IMR-90 (cell line): Measurements from ENCODE around the gene POLR1H. TPM values are rescaled to one million over a fixed set of nuclear protein-coding genes. Genes with fewer than 3 reads are reported as not detected.
A peak's percentile ranks its signal among the peaks of the same experiment; 100 is the strongest.

ENCODE experiments used
- ATAC-seq: fragments of 200-7000 bp; cut with Tn5 transposase; 2 replicates; pipeline ENCODE4 v1.9.1; 2020; ENCODE audit warnings: low read depth, mild to moderate bottlenecking, moderate library complexity
- BruUV-seq: library from RNA; stranded (reverse); fragments of 400-500 nt; replicated peaks from 2 replicates; lab custom pipeline; 2021; lab: Mats Ljungman, UMichigan
- CTCF ChIA-PET: fragments of 300-600 bp; formaldehyde crosslinking; extraction: SDS; loops from one replicate; lab custom pipeline; 2021; ENCODE audit warnings: antibody characterized with exemption; lab: Yijun Ruan, JAX
- POLR2A ChIA-PET: fragments of 300-600 bp; sonication (Branson Sonifier 250); formaldehyde crosslinking; loops from one replicate; lab custom pipeline; 2022; ENCODE audit warnings: antibody characterized with exemption; ENCODE audit not compliant: unreplicated experiment; lab: Charles Lee
- DNase-seq: peaks from one replicate; pipeline ENCODE4 v3.0.0; 2013
- H2AFZ ChIP-seq: replicated peaks from 2 replicates; pipeline ENCODE3; 2013; ENCODE audit warnings: low read length, mild to moderate bottlenecking; ENCODE audit not compliant: poor library complexity
- H2AK5ac ChIP-seq: 2 replicates; pipeline ENCODE4 v1.6.1; 2013; ENCODE audit warnings: low read depth, low read length, inconsistent platforms
- H2AK9ac ChIP-seq: replicated peaks from 2 replicates; pipeline ENCODE3; 2013; ENCODE audit warnings: mild to moderate bottlenecking, low read depth, low read length, moderate library complexity; ENCODE audit not compliant: poor library complexity
- H2BK120ac ChIP-seq: 2 replicates; pipeline ENCODE4 v1.6.1; 2013; ENCODE audit warnings: low read depth, low read length, inconsistent platforms
- H2BK15ac ChIP-seq: 3 replicates; pipeline ENCODE4 v1.6.1; 2013; ENCODE audit warnings: low read depth, low read length, inconsistent platforms
- H2BK20ac ChIP-seq: 2 replicates; pipeline ENCODE4 v1.6.1; 2013; ENCODE audit warnings: low read depth, mild to moderate bottlenecking, inconsistent platforms, low read length, moderate library complexity
- H2BK5ac ChIP-seq: 2 replicates; pipeline ENCODE4 v1.6.1; 2013; ENCODE audit warnings: mild to moderate bottlenecking, low read depth, low read length, inconsistent platforms; ENCODE audit not compliant: poor library complexity, severe bottlenecking
- H3K14ac ChIP-seq: replicated peaks from 2 replicates; pipeline ENCODE4 v1.6.1; 2013; ENCODE audit warnings: low read depth, low read length, inconsistent platforms
- H3K18ac ChIP-seq: 2 replicates; pipeline ENCODE4 v1.6.1; 2013; ENCODE audit warnings: low read depth, low read length, control low read depth
- H3K23ac ChIP-seq: 2 replicates; pipeline ENCODE4 v1.6.1; 2013; ENCODE audit warnings: low read depth, low read length, inconsistent platforms
- H3K27ac ChIP-seq: 2 replicates; pipeline ENCODE4 v1.5.1; 2013; ENCODE audit warnings: mild to moderate bottlenecking, control low read depth, low read length; ENCODE audit not compliant: insufficient read depth
- H3K27me3 ChIP-seq: 2 replicates; pipeline ENCODE4 v1.6.1; 2013; ENCODE audit warnings: low read length; ENCODE audit not compliant: control insufficient read depth, insufficient read depth
- H3K36me3 ChIP-seq: 2 replicates; pipeline ENCODE4 v1.6.1; 2013; ENCODE audit warnings: low read length, mixed read lengths; ENCODE audit not compliant: control insufficient read depth, insufficient read depth
- H3K4ac ChIP-seq: 2 replicates; pipeline ENCODE4 v1.6.1; 2013; ENCODE audit warnings: low read depth, low read length, inconsistent platforms
- H3K4me1 ChIP-seq: 2 replicates; pipeline ENCODE4 v1.6.1; 2013; ENCODE audit warnings: low read length, mixed read lengths; ENCODE audit not compliant: control insufficient read depth, insufficient read depth
- H3K4me2 ChIP-seq: 2 replicates; pipeline ENCODE4 v1.6.1; 2013; ENCODE audit warnings: low read depth, mild to moderate bottlenecking, control low read depth, low read length, moderate library complexity
- H3K4me3 ChIP-seq: 2 replicates; pipeline ENCODE4 v1.5.1; 2013; ENCODE audit warnings: low read depth, mild to moderate bottlenecking, control low read depth, low read length, moderate library complexity; ENCODE audit not compliant: insufficient read depth
- H3K56ac ChIP-seq: 2 replicates; pipeline ENCODE4 v1.6.1; 2013; ENCODE audit warnings: low read length, inconsistent platforms; ENCODE audit not compliant: insufficient read depth; ENCODE audit errors: extremely low read depth
- H3K79me1 ChIP-seq, 2 experiments: 2 replicates each; pipeline ENCODE4 v1.6.1; 2013; ENCODE audit warnings: low read length in 2 of 2, inconsistent platforms in 1 of 2, low read depth in 1 of 2
- H3K9ac ChIP-seq: 2 replicates; pipeline ENCODE4 v1.6.1; 2013; ENCODE audit warnings: low read depth, low read length, control low read depth
- H3K9me1 ChIP-seq: 2 replicates; pipeline ENCODE4 v1.6.1; 2013; ENCODE audit warnings: low read length, inconsistent platforms; ENCODE audit not compliant: insufficient read depth
- H3K9me3 ChIP-seq: 2 replicates; pipeline ENCODE4 v1.6.1; 2013; ENCODE audit warnings: low read length; ENCODE audit not compliant: control insufficient read depth, insufficient read depth
- H4K20me1 ChIP-seq: 2 replicates; pipeline ENCODE4 v1.6.1; 2013; ENCODE audit warnings: low read length, inconsistent platforms; ENCODE audit not compliant: insufficient read depth
- H4K5ac ChIP-seq: 2 replicates; pipeline ENCODE4 v1.6.1; 2013; ENCODE audit warnings: mild to moderate bottlenecking, low read depth, low read length, control low read depth
- H4K8ac ChIP-seq, 2 experiments: 2 replicates each; pipeline ENCODE4 v1.6.1; 2013; ENCODE audit warnings: low read depth in 2 of 2, low read length in 2 of 2, control low read depth in 1 of 2, inconsistent platforms in 1 of 2
- H4K91ac ChIP-seq: 2 replicates; pipeline ENCODE4 v1.6.1; 2013; ENCODE audit warnings: low read depth, low read length, inconsistent platforms; ENCODE audit not compliant: insufficient read depth
- BHLHE40 ChIP-seq: fragments of 150-350 bp; IDR thresholded peaks from 2 replicates; pipeline ENCODE4 v1.6.1; 2016; ENCODE audit warnings: mild to moderate bottlenecking, low read depth, low read length
- CEBPB ChIP-seq: IDR thresholded peaks from 2 replicates; pipeline ENCODE4 v1.6.1; 2012; ENCODE audit warnings: low read depth, low read length, improper control_type of control experiment
- CHD1 ChIP-seq: IDR thresholded peaks from 2 replicates; pipeline ENCODE4 v1.6.1; 2012; ENCODE audit warnings: low read depth, low read length, improper control_type of control experiment
- CTCF ChIP-seq: conservative IDR thresholded peaks from 2 replicates; pipeline ENCODE4 v1.5.1; 2012; ENCODE audit warnings: mild to moderate bottlenecking, low read depth, low read length, improper control_type of control experiment
- ELK1 ChIP-seq: fragments of 150-350 bp; IDR thresholded peaks from 2 replicates; pipeline ENCODE4 v1.6.1; 2016; ENCODE audit warnings: low read depth, mild to moderate bottlenecking, low read length, moderate library complexity, borderline replicate concordance
- FOS ChIP-seq: fragments of 150-350 bp; IDR thresholded peaks from 2 replicates; pipeline ENCODE4 v1.6.1; 2016; ENCODE audit warnings: low read depth, low read length
- MAFK ChIP-seq: IDR thresholded peaks from 2 replicates; pipeline ENCODE4 v1.6.1; 2012; ENCODE audit warnings: low read depth, low read length, improper control_type of control experiment
- MAZ ChIP-seq: IDR thresholded peaks from 2 replicates; pipeline ENCODE4 v1.6.1; 2012; ENCODE audit warnings: low read depth, mild to moderate bottlenecking, low read length, improper control_type of control experiment, moderate library complexity, borderline replicate concordance
- MXI1 ChIP-seq: IDR thresholded peaks from 2 replicates; pipeline ENCODE4 v1.6.1; 2012; ENCODE audit warnings: low read depth, mild to moderate bottlenecking, low read length, moderate library complexity, borderline replicate concordance
- NFE2L2 ChIP-seq: fragments of 150-350 bp; IDR thresholded peaks from 2 replicates; pipeline ENCODE4 v1.6.1; 2016; ENCODE audit warnings: low read depth, mild to moderate bottlenecking, low read length
- POLR2A ChIP-seq: IDR thresholded peaks from 2 replicates; pipeline ENCODE4 v1.6.1; 2012; ENCODE audit warnings: mild to moderate bottlenecking, low read depth, low read length
- RAD21 ChIP-seq: IDR thresholded peaks from 2 replicates; pipeline ENCODE4 v1.6.1; 2012; ENCODE audit warnings: low read length, improper control_type of control experiment
- RCOR1 ChIP-seq: IDR thresholded peaks from 2 replicates; pipeline ENCODE4 v1.6.1; 2012; ENCODE audit warnings: mild to moderate bottlenecking, low read length, improper control_type of control experiment; ENCODE audit not compliant: insufficient replicate concordance
- RFX5 ChIP-seq: IDR thresholded peaks from 2 replicates; pipeline ENCODE4 v1.8.0; 2012; ENCODE audit warnings: low read depth, mild to moderate bottlenecking, low read length, moderate library complexity
- SMC3 ChIP-seq: fragments of 150-350 bp; IDR thresholded peaks from 2 replicates; pipeline ENCODE4 v1.6.1; 2016; ENCODE audit warnings: low read depth, mild to moderate bottlenecking, antibody characterized with exemption, low read length, moderate library complexity
- WGBS, 2 experiments: methylation state at CpG; one replicate each; pipeline versions ENCODE4 v1.1.5 to v1.1.7; 2013; ENCODE audit warnings: missing lambda C conversion rate in 2 of 2; ENCODE audit not compliant: insufficient read length in 1 of 2; ENCODE audit errors: extremely low coverage in 2 of 2; 5-methylcytosine and 5-hydroxymethylcytosine counted together
- dilution Hi-C: fragments of 300-500 bp; cut with HindIII; formaldehyde crosslinking; loops from one replicate; pipeline ENCODE4 v1.14.3; 2018; ENCODE audit warnings: low sequenced_read_pairs; ENCODE audit not compliant: unreplicated experiment
- in situ Hi-C: fragments of 300-500 bp; cut with MboI; formaldehyde crosslinking; loops from 3 replicates; pipeline ENCODE4 v1.14.3; 2019; ENCODE audit warnings: low sequenced_read_pairs, inconsistent platforms, mixed read lengths
- intact Hi-C: fragments of 100-400 bp; cut with micrococcal nuclease; formaldehyde crosslinking; loops from 2 replicates; pipeline ENCODE4 v1.10.0; 2022
- polyA plus RNA-seq, 3 experiments: library from polyadenylated mRNA; depleted of rRNA; stranded (reverse); fragments of >200 nt; gene quantifications; 2 replicates each; pipeline ENCODE4 v1.2.3, GENCODE V29; 2012; ENCODE audit warnings: low replicate concordance in 1 of 3
- total RNA-seq: library from RNA; depleted of rRNA; stranded (reverse); fragments of >200 nt; gene quantifications from 2 replicates; pipeline ENCODE4 v1.2.3, GENCODE V29; 2012

The POLR1H gene
- total and polyA plus RNA-seq, 2 of the 4 experiments (the other 2 are of a cell fraction), result 24.6 to 34.6 TPM

GRCh38 chr6:30075790-30076732 is 15.0 kb downstream of the POLR1H start:
- DNase-seq, result no peak
- TF ChIP-seq BHLHE40 (no peak), RCOR1 (no peak), CTCF (peak; percentile 24; the same call in 1 of the 2 replicates), ELK1 (no peak), MAZ (no peak), CHD1 (no peak), MXI1 (no peak), FOS (no peak), MAFK (no peak), SMC3 (no peak), RFX5 (no peak), RAD21 (no peak), CEBPB (peak; percentile 50), NFE2L2 (no peak), POLR2A (no peak)

More at GRCh38 chr6:30075790-30076732, 15.0 kb downstream of the POLR1H start:
- Histone ChIP-seq H3K4me2 (peak overlapping the region; percentile 57; the same call in 1 of the 2 replicates), H2AK9ac (no peak overlapping the region), H3K4me3 (no peak overlapping the region), H2BK20ac (no peak overlapping the region), H3K14ac (no peak overlapping the region), H2AK5ac (no peak overlapping the region), H2BK5ac (no peak overlapping the region), H4K5ac (no peak overlapping the region), H3K36me3 (no peaks in the 10 kb centered on the region), H3K56ac (no peak overlapping the region), H2BK15ac (no peak overlapping the region), H3K9me3 (no peaks in the 10 kb centered on the region), H3K79me1 (no peaks in the 10 kb centered on the region), H3K9ac (no peak overlapping the region), H3K27ac (no peak overlapping the region), H3K23ac (0 out of 2 replicates have a peak overlapping the region, but pooled peaks have one; percentile 8), H3K4ac (no peak overlapping the region), H4K91ac (no peak overlapping the region), H4K20me1 (no peaks in the 10 kb centered on the region), H3K27me3 (peaks cover 79% of the 10 kb centered on the region), H3K9me1 (peaks cover 3% of the 10 kb centered on the region; the same call in 1 of the 2 replicates), H4K8ac (no peak overlapping the region), H2BK120ac (no peak overlapping the region), H2AFZ (peak overlapping the region; percentile 76), H3K18ac (no peak overlapping the region), H3K4me1 (peaks cover 5% of the 10 kb centered on the region; the same call in 1 of the 2 replicates)
- no TSS peak for BruUV-seq
- POLR2A ChIA-PET, result no interaction called here
- in situ Hi-C loops, result no loop called here
- no peak for ATAC-seq
- intact Hi-C loops, result no loop called here
- CTCF ChIA-PET, result no interaction called here
- dilution Hi-C loops, result no loop called here
- WGBS, 2 experiments, result 50% methylated on average over 1 of the region's 22 CpGs; no CpG with 5 or more reads in 1 of the 2 experiments
